GM12891 (cell line): ENCODE results near the gene RAB5IF.

Experiments
- POLR2A ChIP-seq: IDR thresholded peaks from 2 replicates; pipeline ENCODE4 v1.6.1; 2011; ENCODE audit warnings: low read depth, low read length, control low read depth
- POLR2AphosphoS5 ChIP-seq: IDR thresholded peaks from 2 replicates; pipeline ENCODE4 v1.6.1; 2011; ENCODE audit warnings: low read depth, low read length, control low read depth
- TAF1 ChIP-seq: IDR thresholded peaks from 2 replicates; pipeline ENCODE4 v1.6.1; 2011; ENCODE audit warnings: low read depth, low read length, control low read depth

- TF ChIP-seq POLR2AphosphoS5 (no peak), POLR2A (no peak), TAF1 (no peak)
Observed at GRCh38 chr20:36623444-36623843, 17.9 kb downstream of the RAB5IF start.
